K562 (cell line): Measurements from ENCODE around the gene ATP1A3. TPM values are rescaled to one million over a fixed set of nuclear protein-coding genes. Genes with fewer than 3 reads are reported as not detected.

ENCODE experiments used
- CREBBP ChIP-seq: IDR thresholded peaks from one replicate; pipeline ENCODE4 v1.6.1; 2012; ENCODE audit warnings: low read depth, mild to moderate bottlenecking, control low read depth, inconsistent platforms, low read length
- ESRRB ChIP-seq: fragments of 250-450 bp; sonication (Bioruptor Pico); IDR thresholded peaks from 2 replicates; pipeline ENCODE4 v1.5.0; 2020; ENCODE audit warnings: mild to moderate bottlenecking, moderate library complexity, borderline replicate concordance
- GTF2E2 ChIP-seq: fragments of 200-800 bp; sonication (Bioruptor generic); IDR thresholded peaks from 2 replicates; pipeline ENCODE4 v1.6.1; 2016; ENCODE audit warnings: missing genetic modification characterization, missing compliant biosample characterization
- HMBOX1 ChIP-seq: sonication (generic); IDR thresholded peaks from 2 replicates; pipeline ENCODE4 v1.6.1; 2016
- MTA3 ChIP-seq: fragments of 450-650 bp; formaldehyde crosslinking; IDR thresholded peaks from 2 replicates; pipeline ENCODE4 v1.6.1; 2017; ENCODE audit warnings: mild to moderate bottlenecking, borderline replicate concordance
- PPARD ChIP-seq: fragments of 250-450 bp; sonication (Bioruptor Pico); IDR thresholded peaks from 2 replicates; pipeline ENCODE4 v1.8.0; 2022; ENCODE audit warnings: inconsistent platforms, mild to moderate bottlenecking, moderate library complexity
- RB1 ChIP-seq: fragments of 450-650 bp; IDR thresholded peaks from 2 replicates; pipeline ENCODE4 v1.6.1; 2017; ENCODE audit warnings: low read depth, mild to moderate bottlenecking
- SIRT6 ChIP-seq: IDR thresholded peaks from one replicate; pipeline ENCODE4 v1.6.1; 2012; ENCODE audit warnings: low read depth, mild to moderate bottlenecking, control low read depth, inconsistent platforms, low read length, moderate library complexity
- TAF1 ChIP-seq: IDR thresholded peaks from 2 replicates; pipeline ENCODE4 v1.6.1; 2011; ENCODE audit warnings: mild to moderate bottlenecking, low read length, moderate library complexity; ENCODE audit not compliant: insufficient read depth, control insufficient read depth, severe bottlenecking; ENCODE audit errors: extremely low read depth
- TGIF2 ChIP-seq: sonication (generic); formaldehyde crosslinking; IDR thresholded peaks from 2 replicates; pipeline ENCODE4 v1.8.1; 2022; ENCODE audit warnings: mild to moderate bottlenecking, missing genetic modification reagents, moderate library complexity
- ZBTB11 ChIP-seq, 3 experiments: fragments of 200-800 bp in 1 of 3; fragments of 250-450 bp in 1 of 3; fragments of 450-650 bp in 1 of 3; sonication (Bioruptor Pico) in 1 of 3; sonication (Bioruptor generic) in 1 of 3; formaldehyde crosslinking in 1 of 3; IDR thresholded peaks; 2 replicates each; pipeline versions ENCODE4 v1.6.1 to v1.8.0; 2016 to 2022; ENCODE audit warnings: mild to moderate bottlenecking in 2 of 3, missing genetic modification characterization in 2 of 3, missing compliant biosample characterization in 1 of 3, moderate library complexity in 1 of 3
- ZFP36 ChIP-seq: fragments of 150-350 bp; IDR thresholded peaks from 2 replicates; pipeline ENCODE4 v1.6.1; 2018; ENCODE audit warnings: low read length, low read depth; ENCODE audit not compliant: partially characterized antibody
- ZNF609 ChIP-seq: sonication (generic); formaldehyde crosslinking; IDR thresholded peaks from 2 replicates; pipeline ENCODE4 v1.8.1; 2023; ENCODE audit warnings: missing genetic modification reagents, mild to moderate bottlenecking, borderline replicate concordance
- polyA plus RNA-seq, 8 experiments: library from polyadenylated mRNA; depleted of rRNA in 4 of 8; stranded (reverse) in 5 of 8; unstranded in 3 of 8; fragments of >200 nt; fragmentation: Nextera tagmentation in 2 of 8; fragmentation: Illumina TruSeq in 1 of 8; extraction: Ambion mirVana in 2 of 8; extraction: Trizol in 1 of 8; gene quantifications; 2 replicates each; pipeline versions ENCODE4 v1.2.1 to v1.2.3, GENCODE V29; 2011 to 2014; ENCODE audit warnings: inconsistent platforms in 1 of 8, missing spikeins in 1 of 8
- total RNA-seq, 7 experiments: library from RNA; depleted of rRNA in 6 of 7; stranded (reverse); fragments of >200 nt in 6 of 7; fragmentation: Illumina TruSeq in 2 of 7; extraction: Trizol in 2 of 7; gene quantifications; 2 replicates each; pipeline versions ENCODE4 v1.2.1 to v1.2.3, GENCODE V29; 2011 to 2021; ENCODE audit warnings: low replicate concordance in 1 of 7

The ATP1A3 gene
- total and polyA plus RNA-seq, 9 of the 15 experiments (the other 6 are each of a cell fraction or from before 2014, with no cell fraction given), result 0.03 to 1.0 (median 0.17) TPM; not detected in 3

- TF ChIP-seq CREBBP (no peak), ZFP36 (no peak), RB1 (no peak), ESRRB (CRISPR knock-in tag) (no peak), ZBTB11 (CRISPR knock-in tag; IDR thresholded peaks at IDR 0.05) (peak in 1 of 3 experiments; percentile 71; a peak in 2 of 6 replicates), ZNF609 (CRISPR knock-in tag) (no peak), HMBOX1 (no peak), PPARD (CRISPR knock-in tag) (no peak), GTF2E2 (tag) (no peak), MTA3 (no peak), TGIF2 (no peak), TAF1 (no peak), SIRT6 (no peak)
These were observed 34.7 kb downstream of the ATP1A3 start, which contains the start of gene RABAC1 (continued) for GRCh38 chr19:41959056-41960053.
